Cortex of kidney (tissue), 1 donor: ENCODE results near the gene DTHD1.

ENCODE experiments used
- DNase-seq: peaks from one replicate; lab custom pipeline; 2025; lab: John Stamatoyannopoulos, UW

Gene DTHD1

GRCh38 chr4:36269533-36270173 lies 11.8 kb upstream of the DTHD1 start:
- no peak for DNase-seq

GRCh38 chr4:36273276-36273675 lies 8.1 kb upstream of the DTHD1 start:
- DNase-seq = no peak

GRCh38 chr4:36274158-36274557 lies 7.3 kb upstream of the DTHD1 start:
- no peak for DNase-seq

GRCh38 chr4:36277533-36277932 lies 3.9 kb upstream of the DTHD1 start:
- DNase-seq = no peak

GRCh38 chr4:36278789-36279188 lies 2.6 kb upstream of the DTHD1 start:
- DNase-seq = no peak

- DNase-seq = no peak
Measured at GRCh38 chr4:36280555-36280954, 861 bp upstream of the DTHD1 start.

GRCh38 chr4:36282503-36283030 lies 1.2 kb downstream of the DTHD1 start:
- DNase-seq = no peak

- no peak for DNase-seq
Measured at GRCh38 chr4:36283912-36284465, 2.6 kb downstream of the DTHD1 start.

- DNase-seq = no peak
Measured at GRCh38 chr4:36285784-36286480, 4.5 kb downstream of the DTHD1 start.

- DNase-seq = no peak
Measured at GRCh38 chr4:36286481-36286871, 5.1 kb downstream of the DTHD1 start.

- no peak for DNase-seq
Measured at GRCh38 chr4:36288731-36289426, 7.5 kb downstream of the DTHD1 start.

- DNase-seq = no peak
Measured at GRCh38 chr4:36290641-36291040, 9.2 kb downstream of the DTHD1 start.

GRCh38 chr4:36292556-36293188 lies 11.3 kb downstream of the DTHD1 start:
- no peak for DNase-seq

- no peak for DNase-seq
Measured at GRCh38 chr4:36301127-36301526, 19.7 kb downstream of the DTHD1 start.

GRCh38 chr4:36303426-36304137 lies 22.2 kb downstream of the DTHD1 start:
- no peak for DNase-seq

- no peak for DNase-seq
Measured at GRCh38 chr4:36304138-36304681, 22.8 kb downstream of the DTHD1 start.

- no peak for DNase-seq
Measured at GRCh38 chr4:36308150-36308549, 26.7 kb downstream of the DTHD1 start.

GRCh38 chr4:36310216-36310615 lies 28.8 kb downstream of the DTHD1 start:
- DNase-seq = no peak

- DNase-seq = no peak
Measured at GRCh38 chr4:36310793-36311192, 29.4 kb downstream of the DTHD1 start.

- no peak for DNase-seq
Measured at GRCh38 chr4:36312511-36312910, 31.1 kb downstream of the DTHD1 start.

GRCh38 chr4:36313301-36313700 lies 31.9 kb downstream of the DTHD1 start:
- DNase-seq = no peak
